HEK293 (cell line): ENCODE results near the gene PRPF31.

Source experiments
- CTCF ChIA-PET: fragments of 350-600 bp; formaldehyde crosslinking; extraction: SDS; loops from one replicate; lab custom pipeline; 2021; ENCODE audit warnings: antibody characterized with exemption; lab: Yijun Ruan, JAX
- POLR2A ChIA-PET: fragments of 300-600 bp; formaldehyde crosslinking; extraction: SDS; loops from one replicate; lab custom pipeline; 2020; ENCODE audit warnings: antibody characterized with exemption, inconsistent platforms; lab: Yijun Ruan, JAX
- H3K27ac ChIP-seq: fragments of 200-500 bp; sonication (Bioruptor generic); 2 replicates; pipeline ENCODE4 v1.5.1; 2014; ENCODE audit warnings: low read depth, low read length, control low read depth, inconsistent platforms; ENCODE audit errors: extremely low read depth
- H3K36me3 ChIP-seq, 2 experiments: fragments of 200-500 bp in 1 of 2; sonication (Bioruptor generic) in 1 of 2; 1 replicate in 1 of 2; 2 replicates in 1 of 2; pipeline ENCODE4 v1.5.1; 2014 to 2017; ENCODE audit warnings: inconsistent platforms in 2 of 2, low read length in 2 of 2; ENCODE audit not compliant: control insufficient read depth in 2 of 2, insufficient read depth in 1 of 2
- H3K4me1 ChIP-seq: fragments of 200-500 bp; sonication (Bioruptor generic); 2 replicates; pipeline ENCODE4 v1.5.1; 2014; ENCODE audit warnings: mild to moderate bottlenecking, low read length, inconsistent platforms; ENCODE audit not compliant: control insufficient read depth, insufficient read depth
- H3K4me3 ChIP-seq: 2 replicates; pipeline ENCODE4 v1.5.1; 2011; ENCODE audit warnings: low read depth, mild to moderate bottlenecking, control low read depth, low read length, moderate library complexity
- H3K9me3 ChIP-seq: fragments of 200-500 bp; sonication (Bioruptor generic); 2 replicates; pipeline ENCODE4 v1.5.1; 2014; ENCODE audit warnings: low read depth, low read length, inconsistent platforms; ENCODE audit not compliant: control insufficient read depth, insufficient read depth
- GLI4 ChIP-seq: fragments of 450-650 bp; formaldehyde crosslinking; IDR thresholded peaks from 2 replicates; pipeline ENCODE4 v1.5.1; 2016; ENCODE audit warnings: missing biosample characterization, missing genetic modification characterization
- IKZF3 ChIP-seq: fragments of 450-650 bp; IDR thresholded peaks from 2 replicates; pipeline ENCODE4 v1.5.0; 2018; ENCODE audit warnings: missing biosample characterization, mild to moderate bottlenecking, missing genetic modification characterization, moderate library complexity
- KLF8 ChIP-seq: fragments of 450-650 bp; formaldehyde crosslinking; IDR thresholded peaks from 2 replicates; pipeline ENCODE4 v1.5.1; 2016; ENCODE audit warnings: missing biosample characterization, missing genetic modification characterization
- SCRT2 ChIP-seq: fragments of 450-650 bp; formaldehyde crosslinking; IDR thresholded peaks from 2 replicates; pipeline ENCODE4 v1.5.1; 2016; ENCODE audit warnings: missing biosample characterization, missing genetic modification characterization
- SP3 ChIP-seq: fragments of 450-650 bp; formaldehyde crosslinking; IDR thresholded peaks from 2 replicates; pipeline ENCODE4 v1.5.1; 2016; ENCODE audit warnings: missing biosample characterization, missing genetic modification characterization
- TRIM28 ChIP-seq: IDR thresholded peaks from 2 replicates; pipeline ENCODE4 v1.6.1; 2011; ENCODE audit warnings: low read length, control low read depth, borderline replicate concordance
- ZBTB44 ChIP-seq: fragments of 450-650 bp; IDR thresholded peaks from 2 replicates; pipeline ENCODE4 v1.5.1; 2018; ENCODE audit warnings: missing biosample characterization, mild to moderate bottlenecking, missing genetic modification characterization
- ZFP37 ChIP-seq: fragments of 450-650 bp; formaldehyde crosslinking; IDR thresholded peaks from 2 replicates; pipeline ENCODE4 v1.5.1; 2016; ENCODE audit warnings: missing biosample characterization, missing genetic modification characterization
- ZNF155 ChIP-seq: fragments of 450-650 bp; formaldehyde crosslinking; IDR thresholded peaks from 2 replicates; pipeline ENCODE4 v1.5.1; 2016; ENCODE audit warnings: missing biosample characterization, missing genetic modification characterization
- ZNF214 ChIP-seq: fragments of 450-650 bp; formaldehyde crosslinking; IDR thresholded peaks from 2 replicates; pipeline ENCODE4 v1.5.1; 2017; ENCODE audit warnings: missing biosample characterization, mild to moderate bottlenecking, missing genetic modification characterization, borderline replicate concordance
- ZNF274 ChIP-seq, 2 experiments: fragments of 200-500 bp in 1 of 2; fragments of 450-650 bp in 1 of 2; sonication (Bioruptor generic) in 1 of 2; formaldehyde crosslinking in 1 of 2; IDR thresholded peaks; 2 replicates each; pipeline versions ENCODE4 v1.5.1 to v1.6.1; 2014 to 2016; ENCODE audit warnings: borderline replicate concordance in 1 of 2, inconsistent platforms in 1 of 2, low read length in 1 of 2, missing biosample characterization in 1 of 2, missing genetic modification characterization in 1 of 2
- ZNF37A ChIP-seq: fragments of 450-650 bp; IDR thresholded peaks from 2 replicates; pipeline ENCODE4 v1.5.1; 2018; ENCODE audit warnings: missing biosample characterization, missing genetic modification characterization
- ZNF521 ChIP-seq: fragments of 450-650 bp; formaldehyde crosslinking; IDR thresholded peaks from 2 replicates; pipeline ENCODE4 v1.5.1; 2017; ENCODE audit warnings: missing biosample characterization, mild to moderate bottlenecking, missing genetic modification characterization
- ZNF530 ChIP-seq: fragments of 450-650 bp; formaldehyde crosslinking; IDR thresholded peaks from 2 replicates; pipeline ENCODE4 v1.5.1; 2016; ENCODE audit warnings: low read depth, missing biosample characterization, missing genetic modification characterization
- ZNF580 ChIP-seq: fragments of 450-650 bp; formaldehyde crosslinking; IDR thresholded peaks from 2 replicates; pipeline ENCODE4 v1.5.1; 2016; ENCODE audit warnings: missing biosample characterization, missing genetic modification characterization
- ZNF585B ChIP-seq: fragments of 450-650 bp; formaldehyde crosslinking; IDR thresholded peaks from 2 replicates; pipeline ENCODE4 v1.5.1; 2016; ENCODE audit warnings: missing biosample characterization, missing genetic modification characterization
- ZNF658 ChIP-seq: fragments of 450-650 bp; formaldehyde crosslinking; IDR thresholded peaks from 2 replicates; pipeline ENCODE4; 2016; ENCODE audit warnings: missing biosample characterization, missing genetic modification characterization
- ZNF660 ChIP-seq: fragments of 450-650 bp; IDR thresholded peaks from 2 replicates; pipeline ENCODE4 v1.5.1; 2018; ENCODE audit warnings: missing biosample characterization, mild to moderate bottlenecking, missing genetic modification characterization
- ZNF76 ChIP-seq: fragments of 450-650 bp; formaldehyde crosslinking; IDR thresholded peaks from 2 replicates; pipeline ENCODE4; 2016; ENCODE audit warnings: low read depth, missing biosample characterization, missing genetic modification characterization, borderline replicate concordance
- ZSCAN23 ChIP-seq: fragments of 450-650 bp; formaldehyde crosslinking; IDR thresholded peaks from 2 replicates; pipeline ENCODE4 v1.5.1; 2016; ENCODE audit warnings: missing biosample characterization, missing genetic modification characterization
- ZXDB ChIP-seq: fragments of 450-650 bp; formaldehyde crosslinking; IDR thresholded peaks from 2 replicates; pipeline ENCODE4 v1.5.1; 2016; ENCODE audit warnings: missing biosample characterization, missing genetic modification characterization
- TF ChIP-seq, protein P1 (sequence below): fragments of 450-650 bp; IDR thresholded peaks from 2 replicates; pipeline ENCODE4 v1.5.1; 2018; ENCODE audit warnings: missing biosample characterization, missing genetic modification characterization

PRPF31 gene

GRCh38 chr19:54173951-54174834 lies 58.6 kb downstream of the PRPF31 start:
- no peaks in the 10 kb centered on the region for H3K4me1 ChIP-seq
- ChIA-PET CTCF (interaction anchor here (0.5 to 1.5 kb wide), 6 partner anchors 13 to 165 kb away, joined by 3 to 7 read pairs (median 4); partner anchors contain the start of gene LILRA4), POLR2A (interaction anchor here (1.8 to 10.2 kb wide), 5 partner anchors 10 to 37 kb away, joined by 5 to 90 read pairs (median 17); partner anchors contain the start of genes CNOT3, LENG1, MBOAT7 and RPS9)
- H3K36me3 ChIP-seq, result peaks cover 11 to 18% of the 10 kb centered on the region in 2 experiments; a peak in 2 of 3 replicates
- no peak overlapping the region for H3K27ac ChIP-seq
- no peaks in the 10 kb centered on the region for H3K9me3 ChIP-seq
- H3K4me3 ChIP-seq, result no peak overlapping the region
- no peak for TF ChIP-seq ZNF214 (tag by site-specific recombination)
- TF ChIP-seq IKZF3 (tag by site-specific recombination), result no peak
- no peak for TF ChIP-seq ZNF530 (tag by site-specific recombination)
- no peak for TF ChIP-seq ZNF274 (IDR thresholded peaks at IDR 0.05; ENCODE audit: low read length)
- no peak for TF ChIP-seq ZNF274 (tag by site-specific recombination; IDR thresholded peaks at IDR 0.05; ENCODE audit: borderline replicate concordance)
- no peak for TF ChIP-seq ZNF155 (tag by site-specific recombination)
- TF ChIP-seq ZFP37 (tag by site-specific recombination), result no peak
- no peak for TF ChIP-seq ZNF76 (tag by site-specific recombination)
- no peak for TF ChIP-seq ZNF37A
- TF ChIP-seq TRIM28, result no peak
- TF ChIP-seq ZNF660, result no peak
- TF ChIP-seq, protein P1, sequence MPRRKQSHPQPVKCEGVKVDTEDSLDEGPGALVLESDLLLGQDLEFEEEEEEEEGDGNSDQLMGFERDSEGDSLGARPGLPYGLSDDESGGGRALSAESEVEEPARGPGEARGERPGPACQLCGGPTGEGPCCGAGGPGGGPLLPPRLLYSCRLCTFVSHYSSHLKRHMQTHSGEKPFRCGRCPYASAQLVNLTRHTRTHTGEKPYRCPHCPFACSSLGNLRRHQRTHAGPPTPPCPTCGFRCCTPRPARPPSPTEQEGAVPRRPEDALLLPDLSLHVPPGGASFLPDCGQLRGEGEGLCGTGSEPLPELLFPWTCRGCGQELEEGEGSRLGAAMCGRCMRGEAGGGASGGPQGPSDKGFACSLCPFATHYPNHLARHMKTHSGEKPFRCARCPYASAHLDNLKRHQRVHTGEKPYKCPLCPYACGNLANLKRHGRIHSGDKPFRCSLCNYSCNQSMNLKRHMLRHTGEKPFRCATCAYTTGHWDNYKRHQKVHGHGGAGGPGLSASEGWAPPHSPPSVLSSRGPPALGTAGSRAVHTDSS (tag by site-specific recombination), result no peak

- no peaks in the 10 kb centered on the region for H3K9me3 ChIP-seq
- no peak overlapping the region for H3K4me3 ChIP-seq
- TF ChIP-seq ZXDB (tag by site-specific recombination) (peak; percentile 45; the same call in 1 of the 2 replicates), ZNF580 (tag by site-specific recombination) (peak; percentile 31; the same call in 1 of the 2 replicates), ZBTB44 (tag by site-specific recombination) (no peak), KLF8 (tag by site-specific recombination) (0 out of 2 replicates have a peak, but pooled peaks have one; percentile 35), ZNF521 (tag by site-specific recombination) (no peak), ZNF658 (tag by site-specific recombination) (no peak), ZSCAN23 (no peak), ZNF76 (tag by site-specific recombination) (peak; percentile 96), SCRT2 (tag by site-specific recombination) (no peak), ZNF274 (IDR thresholded peaks at IDR 0.05; ENCODE audit: low read length) (no peak), ZNF274 (tag by site-specific recombination; IDR thresholded peaks at IDR 0.05; ENCODE audit: borderline replicate concordance) (no peak), SP3 (tag by site-specific recombination) (0 out of 2 replicates have a peak, but pooled peaks have one; percentile 20), GLI4 (tag by site-specific recombination) (no peak), ZNF585B (tag by site-specific recombination) (no peak)
- H3K4me1 ChIP-seq, result no peaks in the 10 kb centered on the region
- H3K36me3 ChIP-seq, result peaks cover 14 to 37% of the 10 kb centered on the region in 2 experiments; a peak in 2 of 3 replicates
- CTCF ChIA-PET, result interaction anchor here (2.0 to 2.3 kb wide), 2 partner anchors 8 to 11 kb away, joined by 13 to 15 read pairs; partner anchors contain the start of gene MBOAT7
- no peak overlapping the region for H3K27ac ChIP-seq
- POLR2A ChIA-PET, result interaction anchor here (10.2 kb wide), 1 partner anchor 11 kb away, joined by 90 read pairs; the partner anchor contains the start of genes MBOAT7 and TSEN34
Observed at GRCh38 chr19:54178581-54179261, 63.2 kb downstream of the PRPF31 start.
